ENCODE measurements around the gene MYADML2. TPM values are rescaled to one million over a fixed set of nuclear protein-coding genes. Genes with fewer than 3 reads are reported as not detected.

Gene MYADML2
- total RNA-seq, 1 experiment from 2014 or later = 0.22 TPM

- peak; percentile 96 for DNase-seq
- Histone ChIP-seq H3K27me3 (ENCODE audit: insufficient read depth, low read length) (no peaks in the 10 kb centered on the region; the same call in 1 of the 2 replicates), H3K4ac (ENCODE audit: low read depth, low read length) (no peak within 1 kb of the TSS), H3K4me2 (ENCODE audit: insufficient read depth, insufficient read length, low read length) (peak within 1 kb of the TSS; percentile 64), H3T11ph (ENCODE audit: low read length) (no peak within 1 kb of the TSS), H3K18ac (ENCODE audit: insufficient read length, low read depth, low read length) (no peak within 1 kb of the TSS), H2BK5ac (ENCODE audit: insufficient read length, low read length) (no peak within 1 kb of the TSS), H2BK15ac (ENCODE audit: low read depth, low read length) (no peak within 1 kb of the TSS), H3K9me3 (ENCODE audit: control insufficient read depth, low read depth, low read length) (no peaks in the 10 kb centered on the region), H4K8ac (replicated peaks; ENCODE audit: insufficient read length, low read depth, low read length) (no peak within 1 kb of the TSS), H4K5ac (ENCODE audit: insufficient read length, low read depth, low read length) (no peak within 1 kb of the TSS), H3K79me2 (ENCODE audit: insufficient read depth, low read length) (peaks cover 16% of the 10 kb centered on the region; the same call in 1 of the 2 replicates), H2AK5ac (ENCODE audit: insufficient read length, low read length) (no peak within 1 kb of the TSS), H2BK120ac (ENCODE audit: low read depth, low read length, poor library complexity, severe bottlenecking) (no peak within 1 kb of the TSS), H2BK20ac (ENCODE audit: low read depth, low read length, poor library complexity, severe bottlenecking) (no peak within 1 kb of the TSS), H2BK12ac (ENCODE audit: insufficient read length, low read depth, low read length) (no peak within 1 kb of the TSS), H3K23ac (ENCODE audit: insufficient read length, low read depth, low read length) (no peak within 1 kb of the TSS), H3K9ac (ENCODE audit: extremely low read depth, insufficient read length, low read length) (peak within 1 kb of the TSS; percentile 38), H3K4me1 (ENCODE audit: insufficient read depth, low read length) (peaks cover 3% of the 10 kb centered on the region; the same call in 1 of the 2 replicates), H4K20me1 (ENCODE audit: control insufficient read depth, insufficient read depth, insufficient read length) (no peaks in the 10 kb centered on the region), H2AFZ (ENCODE audit: low read length) (no peak within 1 kb of the TSS), H3K27ac (ENCODE audit: insufficient read length, low read depth, low read length) (no peak within 1 kb of the TSS), H3K14ac (ENCODE audit: insufficient read depth, low read length) (no peak within 1 kb of the TSS; the same call in 1 of the 2 replicates), H3K23me2 (ENCODE audit: insufficient read length, low read depth, low read length, poor library complexity, severe bottlenecking) (peaks cover 11% of the 10 kb centered on the region), H3K79me1 (ENCODE audit: insufficient read depth, low read depth, low read length, poor library complexity, severe bottlenecking) (peaks cover 2% of the 10 kb centered on the region), H4K91ac (ENCODE audit: insufficient read length, low read depth, low read length) (no peak within 1 kb of the TSS), H3K56ac (ENCODE audit: insufficient read length, low read depth, low read length) (no peak within 1 kb of the TSS)
- peaks cover under 1 to 3% (median 3%) of the 10 kb centered on the region in 3 experiments; a peak in 5 of 7 replicates for H3K36me3 Mint-ChIP-seq (ENCODE audit: insufficient read depth in 1 of 3, low read depth in 3 of 3)
- peak within 1 kb of the TSS in 2 of 3 experiments; percentile 86 to 96; a peak in 4 of 7 replicates for H3K27ac Mint-ChIP-seq
- WGBS (ENCODE audit: extremely low coverage, insufficient read length, low lambda C conversion rate) = no CpG with 5 or more reads among the region's 98 CpGs
- TF ChIP-seq CTCF (conservative IDR thresholded peaks at IDR 0.05) = peak; percentile 61
- peaks cover 20% of the 10 kb centered on the region for H3K27me3 Mint-ChIP-seq (ENCODE audit: low read depth)
- no peaks in the 10 kb centered on the region for H3K9me3 Mint-ChIP-seq
- peak within 1 kb of the TSS; percentile 79 to 85 for H3K4me3 Mint-ChIP-seq
- peaks cover 27 to 34% of the 10 kb centered on the region in 2 experiments for H3K4me1 Mint-ChIP-seq
These were observed 19.1 kb downstream of the MYADML2 start, which contains the start of gene MAFG for GRCh38 chr17:81927653-81928543. TSS of gene MAFG (minus strand) at chr17:81927735. CDS start at chr17:81923185, 4,550 bp downstream.

Measured in H9 (cell line).